ENCODE measurements around the gene GMDS. TPM values are rescaled to one million over a fixed set of nuclear protein-coding genes. Genes with fewer than 3 reads are reported as not detected.

GMDS gene
- total and polyA plus RNA-seq, 2 donors (not counting 3 experiments of a cell fraction or from before 2014, with no cell fraction given): 9.8 to 23.5 TPM

DNA sequence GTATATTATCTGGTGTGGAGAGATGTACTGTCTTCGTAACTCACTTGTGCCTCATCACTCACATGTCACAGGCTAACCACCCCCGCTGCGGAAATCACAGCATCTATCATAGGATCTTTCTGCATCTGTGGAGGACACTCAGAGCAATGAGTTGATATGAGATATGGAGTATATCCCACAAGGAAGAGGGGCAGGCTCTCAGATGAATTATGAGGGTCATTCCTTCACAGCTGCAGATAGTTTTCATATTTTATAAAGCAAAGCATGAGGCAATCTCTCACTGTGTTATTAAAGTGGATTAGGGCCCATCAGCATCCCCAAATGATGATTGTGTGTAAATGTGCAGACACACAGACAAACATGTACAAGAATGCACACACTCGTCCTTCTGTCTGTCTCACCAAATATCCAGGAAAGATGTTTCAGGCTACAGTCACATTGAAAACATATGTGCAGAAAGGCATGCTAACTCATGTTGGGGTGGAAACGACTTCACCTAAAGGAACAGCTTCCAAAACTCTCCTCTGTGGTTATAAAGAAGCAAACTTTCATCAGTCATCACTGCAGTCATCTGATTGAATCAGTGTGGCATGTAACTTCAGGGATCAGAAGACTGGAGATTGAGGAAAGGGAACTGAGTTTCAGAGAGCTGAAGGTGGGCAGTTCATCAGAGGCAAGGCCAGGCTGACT, 471.0 kb downstream of the GMDS start:
- TF ChIP-seq, protein P1, sequence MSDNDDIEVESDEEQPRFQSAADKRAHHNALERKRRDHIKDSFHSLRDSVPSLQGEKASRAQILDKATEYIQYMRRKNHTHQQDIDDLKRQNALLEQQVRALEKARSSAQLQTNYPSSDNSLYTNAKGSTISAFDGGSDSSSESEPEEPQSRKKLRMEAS (IDR thresholded peaks at IDR 0.05; ENCODE audit: insufficient read depth, insufficient read length): no peak
- TF ChIP-seq FOS (IDR thresholded peaks at IDR 0.05; ENCODE audit: borderline replicate concordance, insufficient read depth, low read length) (no peak), POLR2A (IDR thresholded peaks at IDR 0.05; ENCODE audit: low read depth, low read length) (no peak), GATA2 (IDR thresholded peaks at IDR 0.05; ENCODE audit: insufficient read depth, insufficient read length, low read depth, low read length) (no peak), POLR2AphosphoS5 (IDR thresholded peaks at IDR 0.05; ENCODE audit: insufficient read depth, low read depth, low read length) (no peak), EZH2 (IDR thresholded peaks at IDR 0.05; ENCODE audit: borderline replicate concordance, low read depth, low read length, severe bottlenecking) (no peak), MYC (IDR thresholded peaks at IDR 0.05; ENCODE audit: low read depth, low read length) (no peak), JUN (IDR thresholded peaks at IDR 0.05; ENCODE audit: borderline replicate concordance, insufficient read depth, insufficient read length, low read depth) (no peak)
- TF ChIP-seq, protein P2, sequence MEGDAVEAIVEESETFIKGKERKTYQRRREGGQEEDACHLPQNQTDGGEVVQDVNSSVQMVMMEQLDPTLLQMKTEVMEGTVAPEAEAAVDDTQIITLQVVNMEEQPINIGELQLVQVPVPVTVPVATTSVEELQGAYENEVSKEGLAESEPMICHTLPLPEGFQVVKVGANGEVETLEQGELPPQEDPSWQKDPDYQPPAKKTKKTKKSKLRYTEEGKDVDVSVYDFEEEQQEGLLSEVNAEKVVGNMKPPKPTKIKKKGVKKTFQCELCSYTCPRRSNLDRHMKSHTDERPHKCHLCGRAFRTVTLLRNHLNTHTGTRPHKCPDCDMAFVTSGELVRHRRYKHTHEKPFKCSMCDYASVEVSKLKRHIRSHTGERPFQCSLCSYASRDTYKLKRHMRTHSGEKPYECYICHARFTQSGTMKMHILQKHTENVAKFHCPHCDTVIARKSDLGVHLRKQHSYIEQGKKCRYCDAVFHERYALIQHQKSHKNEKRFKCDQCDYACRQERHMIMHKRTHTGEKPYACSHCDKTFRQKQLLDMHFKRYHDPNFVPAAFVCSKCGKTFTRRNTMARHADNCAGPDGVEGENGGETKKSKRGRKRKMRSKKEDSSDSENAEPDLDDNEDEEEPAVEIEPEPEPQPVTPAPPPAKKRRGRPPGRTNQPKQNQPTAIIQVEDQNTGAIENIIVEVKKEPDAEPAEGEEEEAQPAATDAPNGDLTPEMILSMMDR (IDR thresholded peaks at IDR 0.05; ENCODE audit: extremely low read depth in 1 of 2, insufficient read depth in 1 of 2, low read depth in 1 of 2, low read length in 2 of 2): no peak
- dilution Hi-C loops (cut with MboI; ENCODE audit: extremely low pct_ligation_motif_present, low sequenced_read_pairs) (no loop called here), intact Hi-C loops (cut with micrococcal nuclease) (no loop called here)
- DNase-seq (ENCODE audit: low read depth, low spot score) (no peak), FAIRE-seq (no peak)
- no peak overlapping the region for H3K9ac ChIP-seq (replicated peaks; ENCODE audit: extremely low read depth, insufficient read depth, low read length)
- H3K4me3 ChIP-seq (replicated peaks in 1 of 3; ENCODE audit: insufficient read depth in 1 of 3, low read depth in 1 of 3, low read length in 3 of 3): no peak overlapping the region
- ChIA-PET CTCF (interaction anchor here (0.7 to 1.0 kb wide), 2 partner anchors 24 to 272 kb away, joined by 3 read pairs; no protein-coding TSS in a partner anchor), POLR2A (no interaction called here)
- no peaks in the 10 kb centered on the region for H3K9me3 ChIP-seq (replicated peaks; ENCODE audit: control insufficient read depth, insufficient read depth, low read length)
- H3K27ac ChIP-seq (ENCODE audit: insufficient read depth, low read depth, low read length): no peak overlapping the region
- no peak overlapping the region for H2AFZ ChIP-seq (ENCODE audit: low read depth, low read length)
- no peaks in the 10 kb centered on the region for H3K9me1 ChIP-seq (replicated peaks; ENCODE audit: control insufficient read depth, extremely low read depth, insufficient read depth, low read length)
- no peaks in the 10 kb centered on the region for H4K20me1 ChIP-seq (replicated peaks; ENCODE audit: control insufficient read depth, extremely low read depth, insufficient read depth, low read length)
- no peaks in the 10 kb centered on the region for H3K36me3 ChIP-seq (ENCODE audit: control insufficient read depth in 2 of 2, extremely low read depth in 1 of 2, insufficient read depth in 2 of 2, low read length in 2 of 2)
- no peak overlapping the region for H3K4me2 ChIP-seq (ENCODE audit: insufficient read depth, low read length)
- no peaks in the 10 kb centered on the region for H3K27me3 ChIP-seq (ENCODE audit: control insufficient read depth in 2 of 2, insufficient read depth in 2 of 2, low read length in 2 of 2)
- no TSS peak for BruUV-seq (replicated peaks)
- H3K4me1 ChIP-seq (ENCODE audit: control insufficient read depth, extremely low read depth, insufficient read depth, low read length): peaks cover 19% of the 10 kb centered on the region
- H3K79me2 ChIP-seq (ENCODE audit: control insufficient read depth, insufficient read depth, low read length): no peaks in the 10 kb centered on the region

Data from endothelial cell of umbilical vein (primary cell).